Measurements from ENCODE around the gene PTPN9. TPM values are rescaled to one million over a fixed set of nuclear protein-coding genes. Genes with fewer than 3 reads are reported as not detected.

PTPN9 gene
- total RNA-seq, 4 donors from 2014 or later = 11.7 to 20.9 (median 15.7) TPM

DNA sequence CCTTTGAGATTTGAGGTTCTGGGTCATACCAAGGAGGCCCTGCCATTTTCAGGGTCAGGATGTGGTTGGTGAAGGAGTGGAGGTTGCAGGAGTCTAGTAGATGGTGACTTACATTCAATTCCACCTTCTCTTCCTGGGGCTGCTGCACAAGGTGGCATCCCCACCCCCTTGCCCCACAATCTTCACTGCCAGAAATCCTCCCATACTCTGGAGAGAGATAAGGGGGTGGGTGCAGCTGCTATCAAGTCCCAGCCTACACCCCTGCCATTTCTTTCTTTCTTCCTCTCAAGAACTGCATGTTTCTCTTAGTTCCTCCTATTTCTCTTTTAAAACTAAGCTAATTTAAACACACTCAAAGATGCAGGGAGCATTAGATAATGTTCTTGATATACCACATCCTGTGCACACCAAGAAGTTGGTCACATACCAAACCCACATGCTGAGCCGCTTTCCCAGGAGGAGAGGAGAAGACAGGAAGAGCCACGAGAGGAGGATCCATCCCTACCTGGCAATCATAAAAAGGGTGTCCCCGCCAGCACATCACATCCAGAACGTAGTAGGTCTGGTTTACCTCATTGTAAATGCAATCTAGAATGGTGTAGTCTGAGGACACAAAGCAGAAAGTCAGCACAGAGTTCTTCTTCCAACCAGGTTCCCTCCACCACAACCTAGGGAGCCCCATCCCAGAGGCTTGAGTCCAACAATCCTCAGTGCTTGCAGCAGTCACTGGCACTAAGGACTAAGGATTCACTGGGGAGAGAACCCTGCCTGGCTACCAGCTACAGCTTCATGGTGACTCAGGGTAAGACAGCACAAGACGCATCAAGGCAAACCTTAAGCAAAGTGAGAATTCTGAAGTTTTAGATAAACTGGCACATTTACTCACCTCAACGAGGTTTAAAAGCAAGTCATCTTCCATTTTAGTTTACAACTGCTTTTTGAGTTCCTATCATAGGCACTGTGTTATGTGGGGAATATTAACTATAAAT lies 27.9 kb upstream of the PTPN9 start:
- TF ChIP-seq, protein P1, sequence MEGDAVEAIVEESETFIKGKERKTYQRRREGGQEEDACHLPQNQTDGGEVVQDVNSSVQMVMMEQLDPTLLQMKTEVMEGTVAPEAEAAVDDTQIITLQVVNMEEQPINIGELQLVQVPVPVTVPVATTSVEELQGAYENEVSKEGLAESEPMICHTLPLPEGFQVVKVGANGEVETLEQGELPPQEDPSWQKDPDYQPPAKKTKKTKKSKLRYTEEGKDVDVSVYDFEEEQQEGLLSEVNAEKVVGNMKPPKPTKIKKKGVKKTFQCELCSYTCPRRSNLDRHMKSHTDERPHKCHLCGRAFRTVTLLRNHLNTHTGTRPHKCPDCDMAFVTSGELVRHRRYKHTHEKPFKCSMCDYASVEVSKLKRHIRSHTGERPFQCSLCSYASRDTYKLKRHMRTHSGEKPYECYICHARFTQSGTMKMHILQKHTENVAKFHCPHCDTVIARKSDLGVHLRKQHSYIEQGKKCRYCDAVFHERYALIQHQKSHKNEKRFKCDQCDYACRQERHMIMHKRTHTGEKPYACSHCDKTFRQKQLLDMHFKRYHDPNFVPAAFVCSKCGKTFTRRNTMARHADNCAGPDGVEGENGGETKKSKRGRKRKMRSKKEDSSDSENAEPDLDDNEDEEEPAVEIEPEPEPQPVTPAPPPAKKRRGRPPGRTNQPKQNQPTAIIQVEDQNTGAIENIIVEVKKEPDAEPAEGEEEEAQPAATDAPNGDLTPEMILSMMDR (IDR thresholded peaks at IDR 0.05; ENCODE audit: low read depth) = no peak

DNA sequence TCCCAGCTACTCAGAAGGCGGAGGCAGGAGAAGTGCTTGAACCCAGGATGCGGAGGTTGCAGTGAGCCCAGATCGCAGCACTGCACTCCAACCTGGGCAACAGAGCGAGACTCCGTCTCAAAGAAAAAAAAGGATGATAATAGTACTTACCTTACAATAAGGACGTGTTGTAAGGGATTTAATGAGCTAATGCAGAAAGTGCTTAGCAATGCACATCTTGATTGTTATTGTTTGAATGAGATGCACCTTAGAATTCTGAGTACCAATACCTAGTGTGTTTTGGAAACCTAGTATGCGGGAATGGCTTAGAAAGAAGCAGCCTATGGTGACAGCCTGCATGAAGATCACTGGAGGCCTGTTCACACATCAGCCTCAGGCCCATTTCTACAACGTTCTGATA lies 26.9 kb upstream of the PTPN9 start:
- TF ChIP-seq, protein P1 (IDR thresholded peaks at IDR 0.05; ENCODE audit: low read depth) = no peak

DNA sequence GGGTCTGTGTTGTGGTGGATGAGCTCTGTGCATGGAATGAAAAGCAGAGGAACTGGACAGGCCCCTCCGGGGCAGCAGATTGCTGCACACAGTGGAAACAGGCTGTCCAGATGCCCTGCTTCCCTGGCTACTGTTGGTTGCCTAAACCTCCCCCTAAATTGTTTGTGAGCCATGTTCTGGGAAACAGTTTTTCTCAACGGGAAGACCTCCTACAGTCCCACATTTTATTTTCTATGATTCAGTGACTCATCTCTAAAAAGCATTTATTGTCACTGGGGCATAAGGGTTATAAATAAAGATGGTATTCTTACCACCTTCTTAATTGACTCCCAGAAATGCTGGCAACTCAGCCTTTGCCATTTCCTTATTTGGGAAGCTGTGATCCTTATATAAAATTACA lies 20.3 kb upstream of the PTPN9 start:
- TF ChIP-seq, protein P1 (IDR thresholded peaks at IDR 0.05; ENCODE audit: low read depth) = no peak

DNA sequence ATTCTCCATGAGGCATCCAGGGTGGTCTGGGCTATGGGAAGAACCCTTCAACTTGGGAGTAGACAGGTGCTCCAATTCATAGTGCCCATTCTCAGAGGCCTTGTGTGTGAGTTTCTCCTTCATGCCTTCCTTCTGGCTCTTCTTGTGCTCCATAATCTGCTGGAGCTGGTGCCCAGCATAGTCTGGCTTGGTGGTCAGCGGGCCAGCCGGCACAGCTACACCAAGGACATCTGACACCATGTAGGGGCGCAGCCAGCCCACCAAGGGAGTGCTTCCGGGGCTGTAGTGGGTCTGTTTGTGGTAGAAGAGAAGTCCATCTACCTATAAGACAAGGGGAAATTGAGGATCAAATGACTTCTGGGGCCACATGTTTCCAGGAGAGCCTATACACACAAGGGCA lies 19.2 kb upstream of the PTPN9 start:
- TF ChIP-seq, protein P1 (IDR thresholded peaks at IDR 0.05; ENCODE audit: low read depth) = no peak

DNA sequence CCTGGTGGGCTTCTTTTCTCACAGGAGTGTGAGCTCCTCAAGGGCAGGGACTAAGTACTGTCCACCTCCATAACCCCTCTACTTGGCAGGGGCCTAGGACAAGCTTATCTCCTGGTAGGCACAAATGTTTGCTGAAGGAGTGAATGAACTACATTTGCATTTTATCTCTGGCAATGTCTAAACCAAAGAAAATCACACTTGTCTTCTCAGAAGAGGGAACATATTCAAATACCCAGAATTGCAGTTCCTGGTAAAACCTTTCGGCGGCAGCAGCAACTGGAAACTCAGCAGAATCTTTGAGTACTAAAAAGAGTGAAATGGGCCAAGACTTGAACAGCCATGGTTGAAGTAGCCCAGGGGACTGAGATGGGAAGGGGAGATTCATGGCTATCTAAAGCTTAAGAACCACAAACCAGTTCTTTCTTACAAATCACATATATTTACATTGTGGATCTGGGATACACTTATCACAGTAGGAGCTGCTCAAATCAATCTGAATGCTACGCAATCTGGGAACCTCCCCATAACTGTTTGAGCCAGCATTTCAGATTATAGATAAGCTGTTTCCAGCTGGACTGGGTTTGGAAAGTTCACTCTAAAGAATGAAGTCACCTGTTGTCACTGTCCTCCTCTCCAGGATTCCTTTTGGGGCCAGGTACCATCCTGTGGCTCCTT lies 18.7 kb upstream of the PTPN9 start:
- TF ChIP-seq, protein P1 (IDR thresholded peaks at IDR 0.05; ENCODE audit: low read depth) = no peak

DNA sequence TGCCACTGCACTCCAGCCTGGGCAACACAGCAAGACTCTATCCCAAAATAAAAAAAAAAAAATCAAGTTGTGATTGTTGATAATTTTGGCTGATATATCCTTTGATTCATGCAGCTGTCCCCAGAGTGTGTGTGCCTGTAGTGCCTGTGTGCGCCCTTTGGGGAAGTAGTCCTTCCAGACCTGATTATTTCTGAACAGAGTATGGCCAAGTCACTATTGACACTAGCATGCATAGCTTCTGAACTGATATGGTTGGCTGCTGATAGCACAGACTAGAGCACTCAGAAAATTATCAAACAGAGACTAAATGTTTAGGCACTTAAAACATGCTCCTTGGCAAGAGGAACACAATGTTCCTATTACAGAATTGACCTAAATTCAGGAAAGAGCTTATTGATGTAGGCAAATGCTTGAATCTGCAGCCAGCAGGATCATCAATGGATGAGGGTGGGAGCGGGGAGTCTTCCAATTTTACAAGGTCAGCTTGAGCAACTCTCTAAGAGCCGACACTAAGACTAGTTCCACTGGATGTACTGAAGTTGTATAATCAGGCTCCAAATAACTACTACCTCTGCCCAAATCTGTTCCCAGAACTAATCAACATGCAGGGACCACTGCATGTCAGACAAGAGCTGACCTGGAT lies 17.7 kb upstream of the PTPN9 start:
- TF ChIP-seq, protein P1 (IDR thresholded peaks at IDR 0.05; ENCODE audit: low read depth) = no peak

DNA sequence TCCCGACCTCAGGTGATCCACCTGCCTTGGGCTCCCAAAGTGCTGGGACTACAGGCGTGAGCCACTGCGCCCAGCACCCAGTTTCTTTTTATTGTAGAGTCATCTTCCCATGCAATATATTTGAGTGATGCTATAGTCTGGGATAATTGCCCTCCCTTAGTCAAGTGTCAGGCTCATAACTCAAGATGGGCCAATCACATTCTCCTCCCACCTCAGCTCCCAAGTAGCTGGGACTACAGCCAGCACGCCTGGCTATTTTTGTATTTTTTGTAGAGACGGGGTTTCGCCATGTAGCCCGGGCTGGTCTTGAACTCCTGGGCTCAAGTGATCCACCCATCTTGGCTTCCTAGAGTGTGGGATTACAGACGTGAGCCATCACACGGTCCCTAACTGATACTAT lies 15.2 kb upstream of the PTPN9 start:
- TF ChIP-seq, protein P1 (IDR thresholded peaks at IDR 0.05; ENCODE audit: low read depth) = no peak
